Fibroblast of pulmonary artery (primary cell): ENCODE measurements around the gene RANBP10.
A peak's percentile ranks its signal among the peaks of the same experiment; 100 is the strongest.

Experiments
- DNase-seq: peaks from one replicate; pipeline ENCODE4 v3.0.0-alpha.2; 2010; ENCODE audit warnings: low read depth
- H3K4me3 ChIP-seq: replicated peaks from 2 replicates; pipeline ENCODE4 v1.5.1; 2011; ENCODE audit warnings: low read depth, mild to moderate bottlenecking, control low read depth, low read length, moderate library complexity
- TF ChIP-seq, protein P1 (sequence below): IDR thresholded peaks from 2 replicates; pipeline ENCODE4 v1.5.1; 2011; ENCODE audit warnings: mild to moderate bottlenecking, control low read depth, low read length, inconsistent platforms; ENCODE audit errors: missing control alignments

Gene RANBP10

DNA sequence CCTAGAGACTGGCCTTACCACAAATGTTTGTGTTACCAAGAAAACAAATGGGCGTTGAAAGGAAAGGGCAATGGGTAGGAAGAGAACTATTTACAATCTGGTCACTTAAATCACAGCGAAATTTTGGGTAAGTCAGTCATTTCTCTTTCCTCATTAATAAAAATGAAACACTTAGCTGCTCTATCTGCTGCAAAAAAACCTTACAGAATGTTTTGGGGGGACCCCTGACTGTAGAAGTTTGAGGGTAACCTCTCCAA, 39.6 kb upstream of the RANBP10 start:
- TF ChIP-seq, protein P1, sequence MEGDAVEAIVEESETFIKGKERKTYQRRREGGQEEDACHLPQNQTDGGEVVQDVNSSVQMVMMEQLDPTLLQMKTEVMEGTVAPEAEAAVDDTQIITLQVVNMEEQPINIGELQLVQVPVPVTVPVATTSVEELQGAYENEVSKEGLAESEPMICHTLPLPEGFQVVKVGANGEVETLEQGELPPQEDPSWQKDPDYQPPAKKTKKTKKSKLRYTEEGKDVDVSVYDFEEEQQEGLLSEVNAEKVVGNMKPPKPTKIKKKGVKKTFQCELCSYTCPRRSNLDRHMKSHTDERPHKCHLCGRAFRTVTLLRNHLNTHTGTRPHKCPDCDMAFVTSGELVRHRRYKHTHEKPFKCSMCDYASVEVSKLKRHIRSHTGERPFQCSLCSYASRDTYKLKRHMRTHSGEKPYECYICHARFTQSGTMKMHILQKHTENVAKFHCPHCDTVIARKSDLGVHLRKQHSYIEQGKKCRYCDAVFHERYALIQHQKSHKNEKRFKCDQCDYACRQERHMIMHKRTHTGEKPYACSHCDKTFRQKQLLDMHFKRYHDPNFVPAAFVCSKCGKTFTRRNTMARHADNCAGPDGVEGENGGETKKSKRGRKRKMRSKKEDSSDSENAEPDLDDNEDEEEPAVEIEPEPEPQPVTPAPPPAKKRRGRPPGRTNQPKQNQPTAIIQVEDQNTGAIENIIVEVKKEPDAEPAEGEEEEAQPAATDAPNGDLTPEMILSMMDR: no peak
- no peak for DNase-seq
- H3K4me3 ChIP-seq: peak overlapping the region; percentile 92

GRCh38 chr16:67845291-67846062, 39.1 kb upstream of the RANBP10 start:
- H3K4me3 ChIP-seq: peak overlapping the region; percentile 92
- TF ChIP-seq, protein P1: no peak

GRCh38 chr16:67844497-67844896, 38.1 kb upstream of the RANBP10 start:
- H3K4me3 ChIP-seq: peak overlapping the region; percentile 3
- DNase-seq: peak; percentile 33
- TF ChIP-seq, protein P1: peak; percentile 6

More at GRCh38 chr16:67845291-67846062, 39.1 kb upstream of the RANBP10 start:
- no peak for DNase-seq

- TF ChIP-seq, protein P1: no peak
- H3K4me3 ChIP-seq: peak overlapping the region; percentile 95
- no peak for DNase-seq
These were observed 37.0 kb upstream of the RANBP10 start for GRCh38 chr16:67843343-67843765.

DNA sequence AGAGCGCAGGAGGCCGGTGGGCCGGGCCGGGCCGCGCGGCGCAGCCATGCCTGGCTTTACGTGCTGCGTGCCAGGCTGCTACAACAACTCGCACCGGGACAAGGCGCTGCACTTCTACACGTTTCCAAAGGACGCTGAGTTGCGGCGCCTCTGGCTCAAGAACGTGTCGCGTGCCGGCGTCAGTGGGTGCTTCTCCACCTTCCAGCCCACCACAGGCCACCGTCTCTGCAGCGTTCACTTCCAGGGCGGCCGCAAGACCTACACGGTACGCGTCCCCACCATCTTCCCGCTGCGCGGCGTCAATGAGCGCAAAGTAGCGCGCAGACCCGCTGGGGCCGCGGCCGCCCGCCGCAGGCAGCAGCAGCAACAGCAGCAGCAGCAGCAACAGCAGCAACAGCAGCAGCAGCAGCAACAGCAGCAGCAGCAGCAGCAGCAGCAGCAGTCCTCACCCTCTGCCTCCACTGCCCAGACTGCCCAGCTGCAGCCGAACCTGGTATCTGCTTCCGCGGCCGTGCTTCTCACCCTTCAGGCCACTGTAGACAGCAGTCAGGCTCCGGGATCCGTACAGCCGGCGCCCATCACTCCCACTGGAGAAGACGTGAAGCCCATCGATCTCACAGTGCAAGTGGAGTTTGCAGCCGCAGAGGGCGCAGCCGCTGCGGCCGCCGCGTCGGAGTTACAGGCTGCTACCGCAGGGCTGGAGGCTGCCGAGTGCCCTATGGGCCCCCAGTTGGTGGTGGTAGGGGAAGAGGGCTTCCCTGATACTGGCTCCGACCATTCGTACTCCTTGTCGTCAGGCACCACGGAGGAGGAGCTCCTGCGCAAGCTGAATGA, 36.4 kb upstream of the RANBP10 start:
- TF ChIP-seq, protein P1: peak; percentile 43
- H3K4me3 ChIP-seq: peak overlapping the region; percentile 95
- peak; percentile 56 for DNase-seq

DNA sequence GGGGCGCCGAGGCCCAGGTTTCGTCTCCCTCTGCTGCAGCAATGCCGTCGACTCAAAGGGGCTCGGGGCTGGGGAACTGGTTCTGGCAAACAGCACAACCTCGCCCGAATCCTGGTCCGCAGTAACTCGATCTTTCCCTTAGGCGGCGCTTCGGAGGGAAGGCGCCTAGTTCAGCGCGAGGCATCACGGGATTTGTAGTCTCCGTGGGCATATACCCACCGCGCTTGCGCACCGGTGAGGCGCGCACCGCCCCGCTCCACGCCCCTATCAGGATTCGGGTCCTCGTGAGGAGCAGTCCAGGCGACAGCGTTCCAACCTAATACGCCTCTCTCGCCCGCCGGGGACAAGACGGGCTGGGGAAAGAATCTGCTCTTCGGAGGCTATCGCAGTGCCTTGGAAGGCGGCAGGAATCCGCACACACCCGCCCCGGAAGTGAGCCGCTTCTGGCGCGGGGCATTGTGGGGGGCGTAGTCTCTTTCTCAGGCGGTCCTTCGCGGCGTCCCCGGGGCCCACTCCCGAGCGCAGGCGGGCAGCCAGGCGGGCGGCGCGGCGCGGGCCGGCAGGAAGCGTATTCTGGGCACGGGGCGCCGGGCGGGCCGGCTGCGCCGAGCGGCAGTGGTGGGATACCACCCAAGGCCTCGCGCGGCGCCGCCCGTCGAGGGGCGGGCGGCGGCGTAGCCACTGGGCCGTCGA, 35.6 kb upstream of the RANBP10 start, which contains the start of gene THAP11:
Gene THAP11 (plus strand): TSS at position 505 of the 693 bp plus-strand sequence. CDS start 235 bp downstream, outside the sequence.
- peak; percentile 96 for DNase-seq
- TF ChIP-seq, protein P1: peak; percentile 80
- peak within 1 kb of the TSS; percentile 95 for H3K4me3 ChIP-seq
